ENCODE data around the gene RFC3.

- TF ChIP-seq, protein P1, sequence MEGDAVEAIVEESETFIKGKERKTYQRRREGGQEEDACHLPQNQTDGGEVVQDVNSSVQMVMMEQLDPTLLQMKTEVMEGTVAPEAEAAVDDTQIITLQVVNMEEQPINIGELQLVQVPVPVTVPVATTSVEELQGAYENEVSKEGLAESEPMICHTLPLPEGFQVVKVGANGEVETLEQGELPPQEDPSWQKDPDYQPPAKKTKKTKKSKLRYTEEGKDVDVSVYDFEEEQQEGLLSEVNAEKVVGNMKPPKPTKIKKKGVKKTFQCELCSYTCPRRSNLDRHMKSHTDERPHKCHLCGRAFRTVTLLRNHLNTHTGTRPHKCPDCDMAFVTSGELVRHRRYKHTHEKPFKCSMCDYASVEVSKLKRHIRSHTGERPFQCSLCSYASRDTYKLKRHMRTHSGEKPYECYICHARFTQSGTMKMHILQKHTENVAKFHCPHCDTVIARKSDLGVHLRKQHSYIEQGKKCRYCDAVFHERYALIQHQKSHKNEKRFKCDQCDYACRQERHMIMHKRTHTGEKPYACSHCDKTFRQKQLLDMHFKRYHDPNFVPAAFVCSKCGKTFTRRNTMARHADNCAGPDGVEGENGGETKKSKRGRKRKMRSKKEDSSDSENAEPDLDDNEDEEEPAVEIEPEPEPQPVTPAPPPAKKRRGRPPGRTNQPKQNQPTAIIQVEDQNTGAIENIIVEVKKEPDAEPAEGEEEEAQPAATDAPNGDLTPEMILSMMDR (IDR thresholded peaks at IDR 0.05) = no peak
- TF ChIP-seq EZH2 (IDR thresholded peaks at IDR 0.05) = no peak
Observed at GRCh38 chr13:33875618-33876401, 57.9 kb downstream of the RFC3 start.

Data from neural progenitor cell (in vitro differentiated cells).